ENCODE results near the gene LIME1. TPM values are rescaled to one million over a fixed set of nuclear protein-coding genes. Genes with fewer than 3 reads are reported as not detected.

Gene LIME1
- total RNA-seq (100 to 1,000 TPM; 149 to 165 TPM), total RNA-seq (0.76 to 11.3 (median 3.3) reads per million in 172 experiments)
- 330 TPM for polyA plus RNA-seq (2013, experiment 1 of 2)
- polyA plus RNA-seq (2013, experiment 2 of 2), result 263 TPM

GRCh38 chr20:63735859-63736718, at the start of gene LIME1:
Gene LIME1, plus strand, starts transcription at chr20:63736664. Its CDS starts 886 bp downstream, at chr20:63737550.
- CTCF ChIA-PET, result interaction anchor here (1.1 to 6.3 kb wide), 7 partner anchors 13 to 128 kb away, joined by 4 to 44 read pairs (median 5); partner anchors contain the start of genes ARFRP1 and ZGPAT
- Histone ChIP-seq H3K4me1 (ENCODE audit: insufficient read depth, low read length) (peaks cover 65% of the 10 kb centered on the region), H3K4me3 (ENCODE audit: low read length) (peak within 1 kb of the TSS; percentile 92)

GRCh38 chr20:63687419-63688178, 48.9 kb upstream of the LIME1 start:
- Mint-ChIP-seq H3K36me3 (ENCODE audit: low read depth) (no peaks in the 10 kb centered on the region), H3K4me1 (ENCODE audit: low read depth) (no peaks in the 10 kb centered on the region)
- H3K4me3 ChIP-seq (ENCODE audit: low read length), result no peak overlapping the region

More at GRCh38 chr20:63735859-63736718, at the start of gene LIME1:
- no peak for TF ChIP-seq CTCF (IDR thresholded peaks at IDR 0.05)
- peak within 1 kb of the TSS; percentile 88 for H3K27ac Mint-ChIP-seq
- Histone ChIP-seq H3K27me3 (ENCODE audit: control insufficient read depth in 1 of 2, insufficient read depth in 2 of 2, low read length in 2 of 2) (no peaks in the 10 kb centered on the region), H3K27ac (ENCODE audit: low read depth in 1 of 2, low read length in 2 of 2) (peak within 1 kb of the TSS; percentile 49 to 83), H3K36me3 (ENCODE audit: insufficient read depth, low read length) (peaks cover 50% of the 10 kb centered on the region), H3K9me3 (ENCODE audit: control insufficient read depth in 1 of 2, insufficient read depth in 1 of 2, low read length in 2 of 2) (no peaks in the 10 kb centered on the region)
- H3K4me3 Mint-ChIP-seq, result peak within 1 kb of the TSS; percentile 91
- no peaks in the 10 kb centered on the region for H3K27me3 Mint-ChIP-seq
- peak; percentile 70 to 94 (median 82) for DNase-seq
- POLR2A ChIA-PET, result interaction anchor here (0.6 to 9.9 kb wide), 24 partner anchors 8 to 215 kb away, joined by 3 to 168 read pairs (median 6); partner anchors contain the start of genes ARFRP1, GMEB2, PPDPF and PTK6
- H3K36me3 Mint-ChIP-seq (ENCODE audit: low read depth), result peaks cover 26% of the 10 kb centered on the region
- intact Hi-C loops (cut with DNase I, micrococcal nuclease), result loop anchor here (1.0 to 10.0 kb wide), 5 partner anchors 15 to 81 kb away; partner anchors contain the start of genes ARFRP1 (in 1 of the 2), RTEL1 (in 1 of the 2), STMN3 (in 1 of the 2) and ZGPAT (in 1 of the 2)
- peak; percentile 71 for ATAC-seq (ENCODE audit: poor library complexity)
- peaks cover 25% of the 10 kb centered on the region for H3K4me1 Mint-ChIP-seq (ENCODE audit: low read depth)
- H3K9me3 Mint-ChIP-seq, result no peaks in the 10 kb centered on the region

More at GRCh38 chr20:63687419-63688178, 48.9 kb upstream of the LIME1 start:
- no peak overlapping the region for H3K27ac Mint-ChIP-seq
- H3K9me3 Mint-ChIP-seq, result no peaks in the 10 kb centered on the region
- H3K27me3 ChIP-seq (ENCODE audit: control insufficient read depth in 1 of 2, insufficient read depth in 2 of 2, low read length in 2 of 2), result no peaks in the 10 kb centered on the region
- no peaks in the 10 kb centered on the region for H3K27me3 Mint-ChIP-seq
- no peak overlapping the region for H3K27ac ChIP-seq (ENCODE audit: low read depth in 1 of 2, low read length in 2 of 2)
- H3K9me3 ChIP-seq (ENCODE audit: control insufficient read depth in 1 of 2, insufficient read depth in 1 of 2, low read length in 2 of 2), result peaks cover 0 to 11% of the 10 kb centered on the region in 2 experiments
- ATAC-seq (ENCODE audit: poor library complexity) (no peak), DNase-seq (no peak)
- TF ChIP-seq CTCF (IDR thresholded peaks at IDR 0.05), result no peak
- intact Hi-C loops (cut with DNase I, micrococcal nuclease), result no loop called here
- ChIA-PET POLR2A (interaction anchor here (0.6 to 1.6 kb wide), 4 partner anchors 9 to 284 kb away, joined by 3 to 5 read pairs (median 4); partner anchors contain the start of genes SLC2A4RG and TNFRSF6B), CTCF (no interaction called here)
- H3K4me1 ChIP-seq (ENCODE audit: insufficient read depth, low read length), result peaks cover 24% of the 10 kb centered on the region
- H3K4me3 Mint-ChIP-seq, result no peak overlapping the region
- H3K36me3 ChIP-seq (ENCODE audit: insufficient read depth, low read length), result no peaks in the 10 kb centered on the region
